Measurements from ENCODE around the gene NUP153.
"Not testable (repeated sequence)": the region's sequence is repeated elsewhere in the genome, so short reads cannot be mapped to it uniquely, and the experiment has no call there.

Gene NUP153

GRCh38 chr6:17599877-17600526 is 106.7 kb downstream of the NUP153 start, which contains the start of gene FAM8A1:
FAM8A1 (plus strand) TSS chr6:17600302; CDS start chr6:17600410, 108 bp downstream.
- DNase-seq, result peak; percentile 85

GRCh38 chr6:17596085-17596484 is 110.6 kb downstream of the NUP153 start:
- no peak for DNase-seq

GRCh38 chr6:17593246-17593645 is 113.5 kb downstream of the NUP153 start:
- no peak for DNase-seq

GRCh38 chr6:17591287-17591686 is 115.4 kb downstream of the NUP153 start:
- no peak for DNase-seq

- no peak for DNase-seq
Measured at GRCh38 chr6:17589406-17590096, 117.2 kb downstream of the NUP153 start.

GRCh38 chr6:17588011-17588410 is 118.7 kb downstream of the NUP153 start:
- DNase-seq, result no peak

- DNase-seq, result not testable (repeated sequence)
Measured at GRCh38 chr6:17586623-17587022, 120.1 kb downstream of the NUP153 start.

DNA sequence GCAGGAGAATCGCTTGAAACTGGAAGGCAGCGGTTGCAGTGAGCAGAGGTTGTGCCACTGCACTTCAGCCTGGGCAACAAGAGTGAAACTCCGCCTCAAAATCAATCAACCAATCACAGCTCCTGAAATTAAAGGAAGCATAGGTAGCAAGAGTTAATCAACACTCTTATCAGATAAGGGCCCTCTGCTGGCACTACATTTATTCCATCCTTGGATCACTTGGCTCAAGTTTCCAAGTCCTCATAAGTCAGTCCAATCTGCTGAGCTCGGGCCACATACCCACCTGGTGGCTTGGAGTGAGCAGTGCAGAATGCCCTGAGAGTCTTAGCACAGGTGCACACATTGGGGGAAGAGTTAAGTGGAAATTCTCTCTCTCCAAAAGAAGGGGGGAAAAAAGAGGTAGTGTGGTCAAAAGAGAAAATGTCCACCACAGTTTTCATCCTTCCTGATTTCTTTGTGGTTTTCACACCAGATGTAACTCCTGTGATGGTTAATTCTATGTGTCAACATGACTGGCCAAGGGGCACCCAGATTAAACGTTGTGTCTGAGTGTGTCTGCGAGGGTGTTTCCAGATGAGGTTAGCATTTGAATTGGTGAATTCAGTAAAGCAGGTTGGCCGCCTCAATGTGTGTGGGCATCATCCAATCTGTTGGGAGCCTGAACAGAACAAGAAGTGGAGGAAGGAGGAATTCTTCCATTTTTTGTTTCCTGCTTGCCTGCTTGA is 120.8 kb downstream of the NUP153 start:
- no peak for DNase-seq

- DNase-seq, result peak; percentile 79
Measured at GRCh38 chr6:17584241-17584803, 122.4 kb downstream of the NUP153 start.

- DNase-seq, result no peak
Measured at GRCh38 chr6:17583811-17584210, 122.9 kb downstream of the NUP153 start.

DNA sequence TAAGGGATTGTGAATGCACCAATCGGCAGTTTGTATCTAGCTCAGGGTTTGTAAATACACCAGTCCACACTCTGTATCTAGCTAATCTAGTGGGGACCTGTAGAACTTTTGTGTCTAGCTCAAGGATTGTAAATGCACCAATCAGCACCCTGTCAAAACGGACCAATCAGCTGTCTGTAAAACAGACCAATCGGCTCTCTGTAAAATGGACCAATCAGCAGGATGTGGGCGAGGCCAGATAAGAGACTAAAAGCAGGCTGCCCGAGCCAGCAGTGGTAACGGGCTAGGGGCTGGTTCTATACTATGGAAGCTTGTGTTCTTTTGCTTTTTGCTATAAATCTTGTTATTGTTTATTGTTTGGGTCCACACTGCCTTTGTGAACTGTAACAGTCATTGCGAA is 125.4 kb downstream of the NUP153 start:
- DNase-seq, result not testable (repeated sequence)

DNA sequence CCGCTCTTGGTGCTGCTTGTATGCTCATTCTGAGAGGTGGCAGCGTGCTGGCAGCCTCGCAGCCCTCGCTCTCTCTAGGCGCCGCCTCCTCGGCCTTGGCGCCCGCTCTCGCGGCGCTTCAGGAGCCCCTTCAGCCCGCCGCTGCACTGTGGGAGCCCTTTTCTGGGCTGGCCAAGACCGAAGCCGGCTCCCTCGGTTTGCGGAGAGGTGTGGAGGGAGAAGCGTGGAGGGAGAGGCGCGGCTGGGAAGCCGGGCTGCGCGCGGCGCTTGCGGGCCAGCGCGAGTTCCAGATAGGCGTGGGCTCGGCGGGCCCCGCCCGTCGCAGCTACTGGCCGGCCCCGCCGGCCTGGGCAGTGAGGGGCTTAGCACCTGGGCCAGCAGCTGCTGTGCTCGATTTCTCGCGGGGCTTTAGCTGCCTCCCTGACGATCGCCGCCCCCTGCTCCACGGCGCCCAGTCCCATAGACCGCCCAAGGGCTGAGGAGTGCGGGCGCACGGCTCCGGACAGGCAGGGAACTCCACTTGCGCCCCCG is 126.1 kb downstream of the NUP153 start:
- DNase-seq, result no peak

DNA sequence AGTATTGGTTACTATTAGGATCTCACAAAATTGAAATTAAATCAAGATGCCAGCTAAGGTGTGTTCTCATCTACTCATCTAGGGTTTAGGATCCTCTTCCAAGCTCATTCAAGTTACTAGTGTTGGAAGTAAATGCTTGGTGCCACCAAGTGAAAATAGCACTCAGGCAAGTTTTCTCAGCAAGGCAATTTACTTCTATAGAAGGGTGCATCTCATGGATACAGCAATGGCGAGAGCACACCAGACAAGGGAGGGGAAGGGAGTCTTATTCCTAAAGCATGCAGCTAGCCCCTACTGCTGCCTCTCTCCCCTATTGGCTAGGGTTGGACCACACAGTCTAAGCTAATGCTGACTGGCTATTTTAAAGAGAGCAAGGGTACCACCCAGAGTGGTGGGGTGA is 129.7 kb downstream of the NUP153 start:
- no peak for DNase-seq

DNA sequence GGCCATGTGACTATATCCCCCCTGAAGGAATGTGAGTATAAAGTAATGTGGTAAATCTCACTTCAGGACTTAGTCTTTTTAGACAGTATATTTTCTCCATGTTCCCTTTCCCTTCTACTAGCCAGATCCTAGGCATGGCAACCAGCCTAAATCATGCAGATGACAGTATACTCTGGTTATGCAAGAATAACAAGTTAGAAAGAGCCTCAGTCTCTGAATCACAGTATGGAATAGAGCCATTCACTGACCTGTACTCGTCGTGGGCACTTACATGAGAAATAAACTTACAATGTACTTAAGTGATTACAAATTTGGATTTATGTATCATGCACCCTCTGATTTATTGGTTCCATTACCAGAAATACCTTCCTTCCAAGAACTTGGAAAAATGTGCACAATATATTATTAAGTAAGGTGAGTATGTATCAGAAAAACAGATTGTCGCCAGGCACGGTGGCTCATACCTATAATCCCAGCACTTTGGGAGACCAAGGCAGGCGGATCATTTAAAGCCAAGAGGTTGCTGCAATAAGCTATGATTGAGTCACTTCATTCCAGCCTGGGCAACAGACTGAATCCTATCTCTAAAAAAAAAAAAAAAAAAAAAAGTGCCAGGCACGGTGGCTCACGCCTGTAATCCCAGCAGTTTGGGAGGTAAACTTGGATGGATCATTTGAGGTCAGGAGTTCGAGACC is 131.7 kb downstream of the NUP153 start:
- DNase-seq, result no peak

DNA sequence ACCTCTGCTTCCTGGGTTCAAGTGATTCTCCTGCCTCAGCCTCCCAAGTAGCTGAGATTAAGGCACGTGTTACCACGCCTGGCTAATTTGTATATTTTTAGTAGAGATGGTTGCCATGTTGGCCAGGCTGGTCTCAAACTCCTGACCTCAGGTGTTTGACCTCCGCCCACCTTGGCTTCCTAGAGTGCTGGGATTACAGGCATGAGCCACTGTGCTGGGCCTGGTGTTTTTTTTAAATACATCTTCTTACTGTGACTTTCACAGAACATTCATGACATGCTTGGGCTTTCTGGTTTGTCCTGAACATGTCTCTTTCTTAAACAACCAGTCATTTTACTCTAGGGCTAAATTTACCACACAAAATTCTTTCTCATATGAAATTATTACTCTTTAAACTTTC is 141.3 kb downstream of the NUP153 start:
- DNase-seq, result no peak

Data from NCI-H1092 treated with DMSO at 0.1 percent for 48 hours (cell line).